K562 (cell line): ENCODE data around the gene VSTM1. TPM values are rescaled to one million over a fixed set of nuclear protein-coding genes. Genes with fewer than 3 reads are reported as not detected.
"Not testable (repeated sequence)": the region's sequence is repeated elsewhere in the genome, so short reads cannot be mapped to it uniquely, and the experiment has no call there.

Experiments
- CREB1 ChIP-seq, 2 experiments: sonication (generic) in 1 of 2; formaldehyde crosslinking in 1 of 2; IDR thresholded peaks; 2 replicates each; pipeline versions ENCODE4 v1.6.1 to v1.8.0; 2012 to 2022; ENCODE audit warnings: inconsistent platforms in 1 of 2, mild to moderate bottlenecking in 1 of 2, missing genetic modification reagents in 1 of 2, moderate library complexity in 1 of 2
- CREB3L1 ChIP-seq: fragments of 450-650 bp; IDR thresholded peaks from 2 replicates; pipeline ENCODE4 v1.6.1; 2014; ENCODE audit warnings: low read depth, mild to moderate bottlenecking, moderate library complexity, borderline replicate concordance
- NR1H2 ChIP-seq: sonication (generic); formaldehyde crosslinking; IDR thresholded peaks from 2 replicates; pipeline ENCODE4 v1.4.0; 2020; ENCODE audit warnings: mild to moderate bottlenecking, missing genetic modification reagents
- NR2C2 ChIP-seq, 2 experiments: fragments of 200-800 bp in 1 of 2; sonication (Bioruptor generic) in 1 of 2; sonication (generic) in 1 of 2; formaldehyde crosslinking in 1 of 2; IDR thresholded peaks; 2 replicates each; pipeline versions ENCODE4 v1.6.1 to v1.8.0; 2016 to 2022; ENCODE audit warnings: mild to moderate bottlenecking in 1 of 2, missing compliant biosample characterization in 1 of 2, missing genetic modification characterization in 1 of 2, missing genetic modification reagents in 1 of 2
- ZFX ChIP-seq: sonication (generic); formaldehyde crosslinking; IDR thresholded peaks from 2 replicates; pipeline ENCODE4 v1.8.0; 2022; ENCODE audit warnings: mild to moderate bottlenecking, missing genetic modification reagents, moderate library complexity
- ZNF224 ChIP-seq: sonication (generic); formaldehyde crosslinking; IDR thresholded peaks from 2 replicates; pipeline ENCODE4 v1.8.0; 2022; ENCODE audit warnings: mild to moderate bottlenecking, missing genetic modification reagents
- ZNF431 ChIP-seq: sonication (generic); formaldehyde crosslinking; IDR thresholded peaks from 2 replicates; pipeline ENCODE4 v1.8.0; 2022; ENCODE audit warnings: mild to moderate bottlenecking, missing genetic modification reagents
- polyA plus RNA-seq, 8 experiments: library from polyadenylated mRNA; depleted of rRNA in 4 of 8; stranded (reverse) in 5 of 8; unstranded in 3 of 8; fragments of >200 nt; fragmentation: Nextera tagmentation in 2 of 8; fragmentation: Illumina TruSeq in 1 of 8; extraction: Ambion mirVana in 2 of 8; extraction: Trizol in 1 of 8; gene quantifications; 2 replicates each; pipeline versions ENCODE4 v1.2.1 to v1.2.3, GENCODE V29; 2011 to 2014; ENCODE audit warnings: inconsistent platforms in 1 of 8, missing spikeins in 1 of 8
- total RNA-seq, 7 experiments: library from RNA; depleted of rRNA in 6 of 7; stranded (reverse); fragments of >200 nt in 6 of 7; fragmentation: Illumina TruSeq in 2 of 7; extraction: Trizol in 2 of 7; gene quantifications; 2 replicates each; pipeline versions ENCODE4 v1.2.1 to v1.2.3, GENCODE V29; 2011 to 2021; ENCODE audit warnings: low replicate concordance in 1 of 7
- TF ChIP-seq, protein P1 (sequence below): sonication (generic); formaldehyde crosslinking; IDR thresholded peaks from 2 replicates; pipeline ENCODE4 v1.8.0; 2022; ENCODE audit warnings: mild to moderate bottlenecking, missing genetic modification reagents, borderline replicate concordance

The VSTM1 gene
- total and polyA plus RNA-seq, 9 of the 15 experiments (the other 6 are each of a cell fraction or from before 2014, with no cell fraction given), result not detected

DNA sequence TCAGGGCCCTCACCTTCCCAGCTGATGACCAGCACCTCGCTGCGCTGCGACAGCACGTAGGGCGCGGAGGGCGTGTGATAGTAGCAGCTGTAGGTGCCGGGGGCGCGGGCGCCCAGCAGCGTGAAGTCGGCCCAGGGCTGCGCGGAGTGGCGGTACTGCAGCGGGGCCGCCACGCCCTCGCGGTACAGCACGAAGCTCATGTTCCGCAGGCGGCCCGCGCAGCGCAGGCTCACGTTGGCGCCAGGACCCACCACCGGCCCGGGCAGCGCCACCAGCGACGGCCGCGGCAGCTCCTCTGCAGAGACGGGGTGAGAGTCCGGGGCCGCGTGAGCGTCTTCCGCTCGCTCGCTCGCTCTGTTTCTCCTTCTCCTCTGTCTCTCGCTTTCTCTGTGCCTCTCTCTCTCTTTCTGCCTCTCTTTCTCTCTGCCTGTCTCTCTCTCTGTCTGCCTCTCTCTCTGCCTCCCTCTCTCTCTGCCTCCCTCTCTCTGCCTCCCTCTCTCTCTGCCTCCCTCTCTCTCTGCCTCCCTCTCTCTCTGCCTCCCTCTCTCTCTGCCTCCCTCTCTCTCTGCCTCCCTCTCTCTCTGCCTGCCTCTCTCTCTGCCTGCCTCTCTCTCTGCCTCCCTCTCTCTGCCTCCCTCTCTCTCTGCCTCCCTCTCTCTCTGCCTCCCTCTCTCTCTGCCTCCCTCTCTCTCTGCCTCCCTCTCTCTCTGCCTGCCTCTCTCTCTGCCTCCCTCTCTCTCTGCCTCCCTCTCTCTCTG, 32.3 kb upstream of the VSTM1 start (continued):
- TF ChIP-seq, protein P1, sequence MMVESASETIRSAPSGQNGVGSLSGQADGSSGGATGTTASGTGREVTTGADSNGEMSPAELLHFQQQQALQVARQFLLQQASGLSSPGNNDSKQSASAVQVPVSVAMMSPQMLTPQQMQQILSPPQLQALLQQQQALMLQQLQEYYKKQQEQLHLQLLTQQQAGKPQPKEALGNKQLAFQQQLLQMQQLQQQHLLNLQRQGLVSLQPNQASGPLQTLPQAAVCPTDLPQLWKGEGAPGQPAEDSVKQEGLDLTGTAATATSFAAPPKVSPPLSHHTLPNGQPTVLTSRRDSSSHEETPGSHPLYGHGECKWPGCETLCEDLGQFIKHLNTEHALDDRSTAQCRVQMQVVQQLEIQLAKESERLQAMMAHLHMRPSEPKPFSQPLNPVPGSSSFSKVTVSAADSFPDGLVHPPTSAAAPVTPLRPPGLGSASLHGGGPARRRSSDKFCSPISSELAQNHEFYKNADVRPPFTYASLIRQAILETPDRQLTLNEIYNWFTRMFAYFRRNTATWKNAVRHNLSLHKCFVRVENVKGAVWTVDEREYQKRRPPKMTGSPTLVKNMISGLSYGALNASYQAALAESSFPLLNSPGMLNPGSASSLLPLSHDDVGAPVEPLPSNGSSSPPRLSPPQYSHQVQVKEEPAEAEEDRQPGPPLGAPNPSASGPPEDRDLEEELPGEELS, result peak; percentile 97; the same call in 1 of the 2 replicates
- TF ChIP-seq NR2C2 (CRISPR knock-in tag; IDR thresholded peaks at IDR 0.05) (0 out of 2 replicates have a peak, but pooled peaks have one; percentile 55), ZNF431 (peak; percentile 84), CREB3L1 (peak; percentile 48; the same call in 1 of the 2 replicates), NR1H2 (CRISPR knock-in tag) (peak; percentile 95; the same call in 1 of the 2 replicates), ZNF224 (CRISPR knock-in tag) (peak; percentile 90; the same call in 1 of the 2 replicates), CREB1 (CRISPR knock-in tag; IDR thresholded peaks at IDR 0.05) (peak; percentile 65), ZFX (peak; percentile 81)
- not testable (repeated sequence) for TF ChIP-seq NR2C2 (tag; IDR thresholded peaks at IDR 0.05); CREB1 (IDR thresholded peaks at IDR 0.05)
